SH-SY5Y (cell line): Measurements from ENCODE around the gene HAUS1.

ENCODE experiments used
- GATA2 ChIP-seq: IDR thresholded peaks from 2 replicates; pipeline ENCODE4 v1.6.1; 2011; ENCODE audit warnings: mild to moderate bottlenecking, low read depth, low read length
- GATA3 ChIP-seq: IDR thresholded peaks from 2 replicates; pipeline ENCODE4 v1.6.1; 2011; ENCODE audit warnings: low read depth, mild to moderate bottlenecking, low read length, moderate library complexity

GRCh38 chr18:46095532-46095931 lies 8.7 kb upstream of the HAUS1 start:
- TF ChIP-seq GATA3 (no peak), GATA2 (no peak)
